ENCODE results near the gene GDF2.

GDF2 gene

GRCh38 chr10:47344996-47345870 is 23.0 kb downstream of the GDF2 start:
- TF ChIP-seq CTCF (IDR thresholded peaks at IDR 0.05; ENCODE audit: insufficient read depth, low read depth, low read length, missing control alignments), result no peak
- no peak overlapping the region for H3K4me3 ChIP-seq (ENCODE audit: low read depth, low read length)
- no peak for DNase-seq (ENCODE audit: low read depth)

GRCh38 chr10:47346581-47347302 is 24.5 kb downstream of the GDF2 start:
- no peak overlapping the region for H3K4me3 ChIP-seq (ENCODE audit: low read depth, low read length)
- no peak for TF ChIP-seq CTCF (IDR thresholded peaks at IDR 0.05; ENCODE audit: insufficient read depth, low read depth, low read length, missing control alignments)
- DNase-seq (ENCODE audit: low read depth), result no peak

GRCh38 chr10:47347303-47347675 is 25.0 kb downstream of the GDF2 start:
- no peak for DNase-seq (ENCODE audit: low read depth)
- TF ChIP-seq CTCF (IDR thresholded peaks at IDR 0.05; ENCODE audit: insufficient read depth, low read depth, low read length, missing control alignments), result no peak
- H3K4me3 ChIP-seq (ENCODE audit: low read depth, low read length), result no peak overlapping the region

- TF ChIP-seq CTCF (IDR thresholded peaks at IDR 0.05; ENCODE audit: insufficient read depth, low read depth, low read length, missing control alignments), result no peak
- H3K4me3 ChIP-seq (ENCODE audit: low read depth, low read length), result no peak within 1 kb of the TSS
- DNase-seq (ENCODE audit: low read depth), result no peak
Observed at GRCh38 chr10:47348138-47348651, 25.9 kb downstream of the GDF2 start, which contains the start of gene RBP3. RBP3 (plus strand) TSS chr10:47348363; CDS start chr10:47348485, 122 bp downstream.

- TF ChIP-seq CTCF (IDR thresholded peaks at IDR 0.05; ENCODE audit: insufficient read depth, low read depth, low read length, missing control alignments), result no peak
- no peak overlapping the region for H3K4me3 ChIP-seq (ENCODE audit: low read depth, low read length)
Observed at GRCh38 chr10:47348661-47349470, 26.6 kb downstream of the GDF2 start.

GRCh38 chr10:47349516-47349915 is 27.3 kb downstream of the GDF2 start:
- no peak for TF ChIP-seq CTCF (IDR thresholded peaks at IDR 0.05; ENCODE audit: insufficient read depth, low read depth, low read length, missing control alignments)
- H3K4me3 ChIP-seq (ENCODE audit: low read depth, low read length), result no peak overlapping the region
- no peak for DNase-seq (ENCODE audit: low read depth)

More at GRCh38 chr10:47348661-47349470, 26.6 kb downstream of the GDF2 start:
- no peak for DNase-seq (ENCODE audit: low read depth)

All from GM12865 (cell line).